GM18517 (cell line): ENCODE data around the gene SMIM31.

Experiments
- ATAC-seq: cut with Tn5 transposase; IDR thresholded peaks from one replicate; pipeline ENCODE4 v1.9.1; 2021; ENCODE audit warnings: mild to moderate bottlenecking, moderate library complexity; ENCODE audit not compliant: unreplicated experiment

SMIM31 gene

GRCh38 chr4:164780839-164781238 is 26.9 kb downstream of the SMIM31 start:
- no peak for ATAC-seq

GRCh38 chr4:164783976-164784375 is 30.0 kb downstream of the SMIM31 start:
- no peak for ATAC-seq

- ATAC-seq = no peak
Observed at GRCh38 chr4:164789047-164789446, 35.1 kb downstream of the SMIM31 start.

GRCh38 chr4:164790249-164790648 is 36.3 kb downstream of the SMIM31 start:
- ATAC-seq = no peak

GRCh38 chr4:164799410-164799809 is 45.5 kb downstream of the SMIM31 start:
- ATAC-seq = no peak

- ATAC-seq = no peak
Observed at GRCh38 chr4:164800786-164801185, 46.9 kb downstream of the SMIM31 start.

- no peak for ATAC-seq
Observed at GRCh38 chr4:164802301-164802901, 48.5 kb downstream of the SMIM31 start.

- no peak for ATAC-seq
Observed at GRCh38 chr4:164803702-164804101, 49.8 kb downstream of the SMIM31 start.

- no peak for ATAC-seq
Observed at GRCh38 chr4:164807611-164808010, 53.7 kb downstream of the SMIM31 start.

- no peak for ATAC-seq
Observed at GRCh38 chr4:164813554-164813953, 59.6 kb downstream of the SMIM31 start.

- no peak for ATAC-seq
Observed at GRCh38 chr4:164815711-164816110, 61.8 kb downstream of the SMIM31 start.

- ATAC-seq = no peak
Observed at GRCh38 chr4:164819366-164819765, 65.4 kb downstream of the SMIM31 start.

- no peak for ATAC-seq
Observed at GRCh38 chr4:164821711-164822110, 67.8 kb downstream of the SMIM31 start.

- ATAC-seq = no peak
Observed at GRCh38 chr4:164824581-164824980, 70.7 kb downstream of the SMIM31 start.

GRCh38 chr4:164828955-164829354 is 75.0 kb downstream of the SMIM31 start:
- ATAC-seq = no peak

- no peak for ATAC-seq
Observed at GRCh38 chr4:164846566-164846965, 92.6 kb downstream of the SMIM31 start.

- ATAC-seq = no peak
Observed at GRCh38 chr4:164847016-164847415, 93.1 kb downstream of the SMIM31 start.

- ATAC-seq = peak; percentile 79
Observed at GRCh38 chr4:164847967-164848649, 94.2 kb downstream of the SMIM31 start.
